Gastroesophageal sphincter (tissue), 4 donors: ENCODE results near the gene PTGES2. TPM values are rescaled to one million over a fixed set of nuclear protein-coding genes. Genes with fewer than 3 reads are reported as not detected.
"Not testable (repeated sequence)": the region's sequence is repeated elsewhere in the genome, so short reads cannot be mapped to it uniquely, and the experiment has no call there.

ENCODE experiments used
- ATAC-seq: fragments of 150-250 bp; one replicate; pipeline ENCODE4 v1.9.1; 2016; ENCODE audit warnings: mild to moderate bottlenecking, moderate library complexity
- H3K27ac ChIP-seq, 4 donors: fragments of 200-600 bp; sonication (generic) in 3 of 4; 1 replicate in 3 of 4; 2 replicates in 1 of 4; pipeline ENCODE4 v1.5.1; 2016 to 2019
- H3K27me3 ChIP-seq: fragments of 200-600 bp; sonication (generic); one replicate; pipeline ENCODE4 v1.5.1; 2019
- H3K36me3 ChIP-seq, 2 donors: fragments of 200-600 bp; sonication (generic); one replicate each; pipeline ENCODE4 v1.5.1; 2019; ENCODE audit warnings: control low read depth in 1 of 2
- H3K4me1 ChIP-seq, 3 donors: fragments of 200-600 bp; sonication (generic); 1 replicate in 2 of 3; 2 replicates in 1 of 3; pipeline ENCODE4 v1.5.1; 2016 to 2019; ENCODE audit warnings: control low read depth in 2 of 3
- H3K4me3 ChIP-seq, 2 donors: fragments of 200-600 bp; sonication (generic); one replicate each; pipeline ENCODE4 v1.5.1; 2019; ENCODE audit warnings: mild to moderate bottlenecking in 1 of 2, moderate library complexity in 1 of 2
- H3K9me3 ChIP-seq, 3 donors: fragments of 200-600 bp; sonication (generic); one replicate each; pipeline ENCODE4 v1.5.1; 2017 to 2019; ENCODE audit warnings: control low read depth in 2 of 3
- CTCF ChIP-seq, 4 experiments: fragments of 200-600 bp in 2 of 4; fragments of 450-650 bp in 2 of 4; sonication (generic) in 1 of 4; IDR thresholded peaks; one replicate each; pipeline ENCODE4 v1.5.1; 2017 to 2019; ENCODE audit warnings: antibody characterized with exemption in 4 of 4, mild to moderate bottlenecking in 2 of 4, moderate library complexity in 2 of 4
- EP300 ChIP-seq: sonication (generic); formaldehyde crosslinking; IDR thresholded peaks from one replicate; pipeline ENCODE4 v1.6.1; 2017; ENCODE audit warnings: antibody characterized with exemption, mild to moderate bottlenecking
- POLR2A ChIP-seq, 2 donors: fragments of 450-650 bp; IDR thresholded peaks; one replicate each; pipeline ENCODE4 v1.6.1; 2017; ENCODE audit warnings: antibody characterized with exemption in 2 of 2, mild to moderate bottlenecking in 2 of 2, moderate library complexity in 1 of 2
- POLR2AphosphoS5 ChIP-seq: sonication (generic); formaldehyde crosslinking; IDR thresholded peaks from one replicate; pipeline ENCODE4 v1.6.1; 2017; ENCODE audit warnings: antibody characterized with exemption
- WGBS, 2 donors: methylation state at CpG; one replicate each; pipeline ENCODE4 v1.1.5; 2018; ENCODE audit warnings: low coverage in 1 of 2; 5-methylcytosine and 5-hydroxymethylcytosine counted together
- total RNA-seq, 4 donors: library from RNA; depleted of rRNA; stranded (reverse); fragments of >200 nt; gene quantifications; one replicate each; pipeline ENCODE4 v1.1.0, GENCODE V29; 2016

PTGES2 gene
- total RNA-seq, 4 donors from 2014 or later = 46.1 to 85.8 (median 57.5) TPM

DNA sequence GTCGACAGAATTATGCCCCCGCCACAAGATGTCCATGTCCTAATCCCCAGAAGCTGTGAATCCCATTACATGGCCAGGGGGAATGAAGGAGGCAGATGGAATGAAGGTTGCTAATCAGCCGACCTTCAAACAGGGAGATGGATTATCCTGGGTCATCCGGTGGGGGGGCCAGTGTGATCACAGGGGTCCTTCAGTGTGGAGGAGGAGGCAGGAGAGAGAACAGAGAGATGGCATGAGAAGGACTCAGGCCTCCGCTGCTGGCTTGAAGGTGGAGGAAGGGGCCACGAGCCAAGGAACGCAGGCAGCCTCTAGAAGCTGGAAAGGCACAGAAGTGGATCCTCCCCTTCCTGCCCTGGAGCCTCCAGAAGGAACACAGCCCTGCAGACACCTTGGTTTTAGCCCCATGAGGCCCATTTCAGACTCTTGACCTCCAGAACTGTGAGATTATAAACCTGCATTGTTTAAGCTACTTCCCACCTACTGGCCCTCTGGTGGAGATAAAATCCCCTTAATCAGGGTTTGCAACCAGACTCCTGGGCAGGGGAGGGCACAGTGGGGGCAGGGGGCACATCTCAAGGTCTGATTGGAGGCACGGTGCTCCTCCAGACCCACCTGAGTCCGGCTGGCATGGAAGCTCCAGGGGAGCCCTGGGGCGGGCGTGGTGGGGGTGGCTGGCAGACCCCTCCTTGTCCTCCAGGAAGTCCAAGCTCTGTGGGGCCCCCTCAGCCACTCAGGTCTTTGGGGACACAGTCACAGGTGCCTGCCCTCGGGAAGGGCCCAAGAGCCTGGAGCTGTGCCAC, 13.8 kb downstream of the PTGES2 start:
- Histone ChIP-seq H3K4me1 (peaks cover 0 to 23% (median 5%) of the 10 kb centered on the region in 3 donors), H3K27ac (no peak overlapping the region), H3K27me3 (no peaks in the 10 kb centered on the region), H3K36me3 (peaks cover 0 to 37% of the 10 kb centered on the region in 2 donors), H3K9me3 (no peaks in the 10 kb centered on the region), H3K4me3 (no peak overlapping the region)
- WGBS, 2 donors = 86 to 89% methylated on average over 3 to 7 of the region's 12 CpGs
- TF ChIP-seq POLR2A (IDR thresholded peaks at IDR 0.05) = no peak
- TF ChIP-seq EP300 = no peak
- TF ChIP-seq POLR2AphosphoS5 = no peak
- no peak for TF ChIP-seq CTCF (IDR thresholded peaks at IDR 0.05)
- ATAC-seq = no peak

DNA sequence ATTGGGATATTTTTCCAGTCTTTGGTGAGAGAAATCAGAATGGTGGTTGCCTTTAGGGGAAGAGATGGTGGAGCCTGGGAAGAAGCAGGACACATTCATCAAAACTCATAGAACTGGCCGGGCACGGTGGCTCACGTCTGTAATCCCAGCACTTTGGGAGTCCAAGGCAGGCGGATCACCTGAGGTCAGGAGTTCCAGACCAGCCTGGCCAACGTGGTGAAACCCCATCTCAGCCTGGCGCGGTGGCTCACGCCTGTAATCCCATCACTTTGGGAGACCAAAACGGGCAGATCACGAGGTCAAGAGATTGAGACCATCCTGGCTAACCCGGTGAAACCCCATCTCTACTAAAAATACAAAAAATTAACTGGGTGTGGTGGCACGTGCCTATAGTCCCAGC, 15.8 kb downstream of the PTGES2 start:
- H3K27ac ChIP-seq, H3K4me3 ChIP-seq, H3K27me3 ChIP-seq, ATAC-seq, H3K9me3 ChIP-seq: not testable (repeated sequence)
- H3K4me1 ChIP-seq = peaks cover 0 to 20% (median 0%) of the 10 kb centered on the region in 3 donors
- peaks cover 0 to 57% of the 10 kb centered on the region in 2 donors for H3K36me3 ChIP-seq
- WGBS, 2 donors = 51 to 90% methylated on average over 2 to 3 of the region's 12 CpGs

GRCh38 chr9:128109050-128109709, 18.3 kb downstream of the PTGES2 start:
- Histone ChIP-seq H3K27ac (peak overlapping the region in 3 of 4 donors; percentile 22 to 43 (median 38)), H3K4me3 (no peak overlapping the region), H3K9me3 (no peaks in the 10 kb centered on the region), H3K36me3 (peaks cover 0 to 67% of the 10 kb centered on the region in 2 donors), H3K4me1 (peaks cover 0 to 25% (median 0%) of the 10 kb centered on the region in 3 donors), H3K27me3 (no peaks in the 10 kb centered on the region)
- TF ChIP-seq POLR2A (IDR thresholded peaks at IDR 0.05) = no peak
- TF ChIP-seq EP300 = no peak
- no peak for TF ChIP-seq CTCF (IDR thresholded peaks at IDR 0.05)
- no peak for TF ChIP-seq POLR2AphosphoS5
- WGBS, 2 donors = 58 to 71% methylated on average over 11 of the region's 20 CpGs
- ATAC-seq = no peak

- TF ChIP-seq POLR2AphosphoS5 (no peak), EP300 (no peak), CTCF (IDR thresholded peaks at IDR 0.05) (no peak), POLR2A (IDR thresholded peaks at IDR 0.05) (no peak)
- no peak overlapping the region for H3K4me3 ChIP-seq
- no peak for ATAC-seq
- 57 to 58% methylated on average over 5 to 9 of the region's 15 CpGs for WGBS, 2 donors
- no peaks in the 10 kb centered on the region for H3K9me3 ChIP-seq
- H3K27me3 ChIP-seq = no peaks in the 10 kb centered on the region
- H3K4me1 ChIP-seq = peaks cover 0 to 32% (median 0%) of the 10 kb centered on the region in 3 donors
- H3K36me3 ChIP-seq = peaks cover 0 to 67% of the 10 kb centered on the region in 2 donors
- peak overlapping the region in 1 of 4 donors; percentile 38 for H3K27ac ChIP-seq
These were observed 19.1 kb downstream of the PTGES2 start for GRCh38 chr9:128108269-128109049.
